WTC11 (cell line): Measurements from ENCODE around the gene KLC3. TPM values are rescaled to one million over a fixed set of nuclear protein-coding genes. Genes with fewer than 3 reads are reported as not detected.

Experiments
- ATAC-seq: fragments of 200-7000 bp; cut with Tn5 transposase; 2 replicates; pipeline ENCODE4 v1.10.0; 2021; ENCODE audit warnings: mild to moderate bottlenecking, moderate library complexity
- CTCF ChIA-PET: fragments of 300-600 bp; sonication (Branson Sonifier 250); formaldehyde crosslinking; loops from one replicate; lab custom pipeline; 2021; ENCODE audit warnings: antibody characterized with exemption; lab: Charles Lee
- POLR2A ChIA-PET: fragments of 350-600 bp; sonication (Branson Sonifier 250); formaldehyde crosslinking; loops from one replicate; lab custom pipeline; 2021; ENCODE audit warnings: antibody characterized with exemption; lab: Charles Lee
- DNase-seq: peaks from one replicate; pipeline ENCODE4 v3.0.0; 2021; ENCODE audit warnings: low spot score
- H3K27ac Mint-ChIP-seq: 2 replicates; pipeline ENCODE4 v1.8.0; 2021; ENCODE audit warnings: mixed read lengths
- H3K27me3 Mint-ChIP-seq: 2 replicates; pipeline ENCODE4 v1.8.0; 2021; ENCODE audit warnings: low read depth, mild to moderate bottlenecking, moderate library complexity, mixed read lengths
- H3K36me3 Mint-ChIP-seq: 2 replicates; pipeline ENCODE4 v1.8.0; 2021; ENCODE audit warnings: mixed read lengths
- H3K4me1 Mint-ChIP-seq: 2 replicates; pipeline ENCODE4 v1.8.0; 2022; ENCODE audit warnings: mixed read lengths
- H3K4me3 Mint-ChIP-seq: 2 replicates; pipeline ENCODE4 v1.8.0; 2021; ENCODE audit warnings: mild to moderate bottlenecking, moderate library complexity, mixed read lengths
- H3K9me3 Mint-ChIP-seq: 2 replicates; pipeline ENCODE4 v1.8.0; 2021; ENCODE audit warnings: mixed read lengths
- ATF2 ChIP-seq: sonication (generic); formaldehyde crosslinking; IDR thresholded peaks from 2 replicates; pipeline ENCODE4 v1.8.1; 2022; ENCODE audit warnings: low read depth, missing genetic modification reagents, borderline replicate concordance
- ATF6 ChIP-seq: sonication (generic); formaldehyde crosslinking; IDR thresholded peaks from 2 replicates; pipeline ENCODE4 v1.8.1; 2023; ENCODE audit warnings: mild to moderate bottlenecking, missing genetic modification reagents
- E2F1 ChIP-seq: sonication (generic); formaldehyde crosslinking; IDR thresholded peaks from 2 replicates; pipeline ENCODE4 v1.8.0; 2022; ENCODE audit warnings: mild to moderate bottlenecking, missing genetic modification reagents
- EMX1 ChIP-seq: fragments of 250-450 bp; sonication (Bioruptor Pico); IDR thresholded peaks from 2 replicates; pipeline ENCODE4 v1.8.0; 2021; ENCODE audit warnings: mild to moderate bottlenecking
- ETV6 ChIP-seq: sonication (generic); formaldehyde crosslinking; IDR thresholded peaks from 2 replicates; pipeline ENCODE4 v1.8.1; 2022; ENCODE audit warnings: mild to moderate bottlenecking, missing genetic modification reagents
- FOXP1 ChIP-seq: sonication (generic); formaldehyde crosslinking; IDR thresholded peaks from 2 replicates; pipeline ENCODE4 v1.8.0; 2022; ENCODE audit warnings: missing genetic modification reagents, mild to moderate bottlenecking, moderate library complexity, borderline replicate concordance
- HMGXB4 ChIP-seq: sonication (generic); formaldehyde crosslinking; IDR thresholded peaks from 2 replicates; pipeline ENCODE4 v1.8.1; 2023; ENCODE audit warnings: mild to moderate bottlenecking, moderate library complexity, missing genetic modification reagents
- JAZF1 ChIP-seq: fragments of 250-450 bp; sonication (Bioruptor Pico); IDR thresholded peaks from 2 replicates; pipeline ENCODE4 v1.9.0; 2021; ENCODE audit warnings: moderate library complexity, mild to moderate bottlenecking, inconsistent platforms
- MYBL2 ChIP-seq: sonication (generic); formaldehyde crosslinking; IDR thresholded peaks from 2 replicates; pipeline ENCODE4 v1.8.1; 2023; ENCODE audit warnings: mild to moderate bottlenecking, moderate library complexity, missing genetic modification reagents
- NR2C2 ChIP-seq: sonication (generic); formaldehyde crosslinking; IDR thresholded peaks from 2 replicates; pipeline ENCODE4 v1.8.0; 2022; ENCODE audit warnings: mild to moderate bottlenecking, missing genetic modification reagents
- PREB ChIP-seq: sonication (generic); formaldehyde crosslinking; IDR thresholded peaks from 2 replicates; pipeline ENCODE4 v1.8.1; 2022; ENCODE audit warnings: mild to moderate bottlenecking, missing genetic modification reagents, moderate library complexity, borderline replicate concordance
- RELA ChIP-seq: sonication (generic); formaldehyde crosslinking; IDR thresholded peaks from 2 replicates; pipeline ENCODE4 v1.8.1; 2022; ENCODE audit warnings: missing genetic modification reagents, mild to moderate bottlenecking, borderline replicate concordance
- SOX15 ChIP-seq: fragments of 250-450 bp; sonication (Bioruptor Pico); IDR thresholded peaks from 2 replicates; pipeline ENCODE4 v1.9.0; 2021; ENCODE audit warnings: mild to moderate bottlenecking
- STAT6 ChIP-seq: sonication (generic); formaldehyde crosslinking; conservative IDR thresholded peaks from 2 replicates; pipeline ENCODE4 v1.8.1; 2023; ENCODE audit warnings: mild to moderate bottlenecking, low read depth, missing genetic modification reagents, moderate library complexity
- TP53 ChIP-seq: sonication (generic); formaldehyde crosslinking; IDR thresholded peaks from 2 replicates; pipeline ENCODE4 v1.8.1; 2023; ENCODE audit warnings: mild to moderate bottlenecking, missing genetic modification reagents
- ZBTB21 ChIP-seq: sonication (generic); formaldehyde crosslinking; IDR thresholded peaks from 2 replicates; pipeline ENCODE4 v1.8.1; 2023; ENCODE audit warnings: mild to moderate bottlenecking, missing genetic modification reagents, borderline replicate concordance
- ZMAT4 ChIP-seq: fragments of 250-450 bp; sonication (Bioruptor Pico); IDR thresholded peaks from 2 replicates; pipeline ENCODE4 v1.9.0; 2021; ENCODE audit warnings: mild to moderate bottlenecking
- ZNF121 ChIP-seq: sonication (generic); formaldehyde crosslinking; IDR thresholded peaks from 2 replicates; pipeline ENCODE4 v1.8.0; 2023; ENCODE audit warnings: missing genetic modification reagents
- ZNF317 ChIP-seq: sonication (generic); formaldehyde crosslinking; IDR thresholded peaks from 2 replicates; pipeline ENCODE4 v1.8.1; 2023; ENCODE audit warnings: low read depth, mild to moderate bottlenecking, moderate library complexity, missing genetic modification reagents, borderline replicate concordance
- ZNF512 ChIP-seq: sonication (generic); formaldehyde crosslinking; IDR thresholded peaks from 2 replicates; pipeline ENCODE4 v1.8.1; 2022; ENCODE audit warnings: missing genetic modification reagents, borderline replicate concordance
- total RNA-seq: library from RNA; stranded (reverse); gene quantifications from 3 replicates; pipeline ENCODE4 v1.2.3, GENCODE V29; 2021

Gene KLC3
- total RNA-seq, 1 experiment from 2014 or later = 5.2 TPM

- Mint-ChIP-seq H3K9me3 (no peaks in the 10 kb centered on the region), H3K36me3 (no peaks in the 10 kb centered on the region), H3K27ac (no peak overlapping the region), H3K4me1 (peaks cover 22% of the 10 kb centered on the region), H3K27me3 (peaks cover 20% of the 10 kb centered on the region), H3K4me3 (peak overlapping the region; percentile 56)
- ChIA-PET POLR2A (interaction anchor here (1.0 kb wide), 1 partner anchor 19 kb away, joined by 7 read pairs; no protein-coding TSS in a partner anchor), CTCF (interaction anchor here (0.7 to 1.0 kb wide), 2 partner anchors 15 to 55 kb away, joined by 3 read pairs; no protein-coding TSS in a partner anchor)
- TF ChIP-seq ETV6 (CRISPR knock-in tag) (no peak), FOXP1 (CRISPR knock-in tag) (no peak), PREB (CRISPR knock-in tag) (no peak), ZNF121 (CRISPR knock-in tag) (no peak), RELA (CRISPR knock-in tag) (no peak), MYBL2 (CRISPR knock-in tag) (no peak), HMGXB4 (CRISPR knock-in tag) (no peak), EMX1 (CRISPR knock-in tag) (no peak), ZBTB21 (CRISPR knock-in tag) (no peak), STAT6 (CRISPR knock-in tag) (no peak), ZMAT4 (CRISPR knock-in tag) (no peak), JAZF1 (CRISPR knock-in tag) (no peak)
- no peak for DNase-seq
- ATAC-seq = no peak; the same call in 1 of the 2 replicates
These were observed 16.1 kb upstream of the KLC3 start for GRCh38 chr19:45324349-45324907.

- no peak for ATAC-seq
- ChIA-PET CTCF (interaction anchor here (1.9 to 2.2 kb wide), 2 partner anchors 17 to 127 kb away, joined by 5 to 11 read pairs; no protein-coding TSS in a partner anchor), POLR2A (no interaction called here)
- peaks cover 18% of the 10 kb centered on the region for H3K4me1 Mint-ChIP-seq
- DNase-seq = no peak
- peaks cover 28% of the 10 kb centered on the region for H3K27me3 Mint-ChIP-seq
- H3K9me3 Mint-ChIP-seq = no peaks in the 10 kb centered on the region
- no peaks in the 10 kb centered on the region for H3K36me3 Mint-ChIP-seq
- no peak overlapping the region for H3K4me3 Mint-ChIP-seq
- H3K27ac Mint-ChIP-seq = no peak overlapping the region; the same call in 1 of the 2 replicates
- TF ChIP-seq ZNF317 (CRISPR knock-in tag) = no peak
- TF ChIP-seq TP53 (CRISPR knock-in tag) = no peak
- no peak for TF ChIP-seq ATF6
- TF ChIP-seq E2F1 (CRISPR knock-in tag) = no peak
- TF ChIP-seq SOX15 (CRISPR knock-in tag) = no peak
- no peak for TF ChIP-seq ATF2 (CRISPR knock-in tag)
- no peak for TF ChIP-seq NR2C2
- TF ChIP-seq ZNF512 (CRISPR knock-in tag) = no peak
These were observed 13.0 kb upstream of the KLC3 start for GRCh38 chr19:45327404-45328143.
